ENCODE results near the gene INPP5E.
A peak's percentile ranks its signal among the peaks of the same experiment; 100 is the strongest.

INPP5E gene

GRCh38 chr9:136403538-136403914 is 36.1 kb downstream of the INPP5E start:
- TF ChIP-seq, protein P1, sequence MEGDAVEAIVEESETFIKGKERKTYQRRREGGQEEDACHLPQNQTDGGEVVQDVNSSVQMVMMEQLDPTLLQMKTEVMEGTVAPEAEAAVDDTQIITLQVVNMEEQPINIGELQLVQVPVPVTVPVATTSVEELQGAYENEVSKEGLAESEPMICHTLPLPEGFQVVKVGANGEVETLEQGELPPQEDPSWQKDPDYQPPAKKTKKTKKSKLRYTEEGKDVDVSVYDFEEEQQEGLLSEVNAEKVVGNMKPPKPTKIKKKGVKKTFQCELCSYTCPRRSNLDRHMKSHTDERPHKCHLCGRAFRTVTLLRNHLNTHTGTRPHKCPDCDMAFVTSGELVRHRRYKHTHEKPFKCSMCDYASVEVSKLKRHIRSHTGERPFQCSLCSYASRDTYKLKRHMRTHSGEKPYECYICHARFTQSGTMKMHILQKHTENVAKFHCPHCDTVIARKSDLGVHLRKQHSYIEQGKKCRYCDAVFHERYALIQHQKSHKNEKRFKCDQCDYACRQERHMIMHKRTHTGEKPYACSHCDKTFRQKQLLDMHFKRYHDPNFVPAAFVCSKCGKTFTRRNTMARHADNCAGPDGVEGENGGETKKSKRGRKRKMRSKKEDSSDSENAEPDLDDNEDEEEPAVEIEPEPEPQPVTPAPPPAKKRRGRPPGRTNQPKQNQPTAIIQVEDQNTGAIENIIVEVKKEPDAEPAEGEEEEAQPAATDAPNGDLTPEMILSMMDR (conservative IDR thresholded peaks at IDR 0.05; ENCODE audit: control insufficient read depth, insufficient read depth, low read depth, low read length) = no peak
- H3K4me3 ChIP-seq (ENCODE audit: control insufficient read depth, low read depth, low read length) = no peak overlapping the region
- DNase-seq (ENCODE audit: low read depth) = no peak

- TF ChIP-seq, protein P1 (conservative IDR thresholded peaks at IDR 0.05; ENCODE audit: control insufficient read depth, insufficient read depth, low read depth, low read length) = no peak
- H3K4me3 ChIP-seq (ENCODE audit: control insufficient read depth, low read depth, low read length) = no peak overlapping the region
These were observed 37.6 kb downstream of the INPP5E start for GRCh38 chr9:136402067-136402466.

GRCh38 chr9:136401173-136401922 is 38.3 kb downstream of the INPP5E start:
- TF ChIP-seq, protein P1 (conservative IDR thresholded peaks at IDR 0.05; ENCODE audit: control insufficient read depth, insufficient read depth, low read depth, low read length) = no peak
- H3K4me3 ChIP-seq (ENCODE audit: control insufficient read depth, low read depth, low read length) = no peak overlapping the region
- DNase-seq (ENCODE audit: low read depth) = peak; percentile 50

More at GRCh38 chr9:136402067-136402466, 37.6 kb downstream of the INPP5E start:
- no peak for DNase-seq (ENCODE audit: low read depth)

DNA sequence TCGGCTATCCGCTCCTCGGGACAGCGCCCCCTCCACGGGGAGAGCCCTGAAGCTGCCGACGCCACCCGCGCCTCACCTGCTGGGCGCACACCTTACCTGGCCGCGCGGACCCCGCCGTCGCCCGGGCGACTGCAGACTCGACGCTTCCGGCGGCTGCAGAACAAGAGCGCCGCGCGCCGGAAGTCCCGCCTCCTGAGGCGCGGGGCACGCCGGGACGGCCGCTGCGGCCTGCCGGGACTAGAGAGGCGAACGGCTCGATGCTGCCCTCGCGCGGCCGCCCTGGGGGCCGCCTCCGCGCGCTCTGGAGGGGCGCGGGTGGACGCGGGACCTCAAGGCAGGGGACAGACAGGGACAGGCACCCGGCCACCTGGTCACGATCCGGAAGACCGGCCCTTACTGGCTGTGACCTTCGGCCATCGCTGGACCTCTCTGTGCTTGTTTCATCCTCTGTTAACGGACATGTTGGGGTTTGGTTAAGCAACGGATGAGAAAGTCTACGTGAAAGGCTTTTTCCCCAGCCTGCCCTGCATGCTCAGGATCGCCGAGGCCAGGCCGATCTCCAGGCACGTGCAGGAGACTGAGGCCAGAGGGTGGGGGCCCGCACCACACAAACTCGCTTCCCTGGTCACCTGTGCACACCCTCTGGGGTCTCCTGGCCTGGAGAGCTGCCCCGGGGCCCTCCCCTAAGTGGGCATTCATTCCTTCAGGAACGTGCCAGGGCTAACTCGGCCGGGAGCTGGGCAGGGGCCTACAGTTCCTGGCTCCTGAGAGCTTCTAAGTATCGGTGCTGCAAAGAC is 39.4 kb downstream of the INPP5E start, which contains the start of gene SNAPC4:
Gene SNAPC4, minus strand, starts transcription at position 133 of the 797 bp plus-strand sequence. CDS start 1,742 bp downstream, outside the sequence.
- peak within 1 kb of the TSS; percentile 79 for H3K4me3 ChIP-seq (ENCODE audit: control insufficient read depth, low read depth, low read length)
- peak; percentile 74 for DNase-seq (ENCODE audit: low read depth)
- TF ChIP-seq, protein P1 (conservative IDR thresholded peaks at IDR 0.05; ENCODE audit: control insufficient read depth, insufficient read depth, low read depth, low read length) = no peak

DNA sequence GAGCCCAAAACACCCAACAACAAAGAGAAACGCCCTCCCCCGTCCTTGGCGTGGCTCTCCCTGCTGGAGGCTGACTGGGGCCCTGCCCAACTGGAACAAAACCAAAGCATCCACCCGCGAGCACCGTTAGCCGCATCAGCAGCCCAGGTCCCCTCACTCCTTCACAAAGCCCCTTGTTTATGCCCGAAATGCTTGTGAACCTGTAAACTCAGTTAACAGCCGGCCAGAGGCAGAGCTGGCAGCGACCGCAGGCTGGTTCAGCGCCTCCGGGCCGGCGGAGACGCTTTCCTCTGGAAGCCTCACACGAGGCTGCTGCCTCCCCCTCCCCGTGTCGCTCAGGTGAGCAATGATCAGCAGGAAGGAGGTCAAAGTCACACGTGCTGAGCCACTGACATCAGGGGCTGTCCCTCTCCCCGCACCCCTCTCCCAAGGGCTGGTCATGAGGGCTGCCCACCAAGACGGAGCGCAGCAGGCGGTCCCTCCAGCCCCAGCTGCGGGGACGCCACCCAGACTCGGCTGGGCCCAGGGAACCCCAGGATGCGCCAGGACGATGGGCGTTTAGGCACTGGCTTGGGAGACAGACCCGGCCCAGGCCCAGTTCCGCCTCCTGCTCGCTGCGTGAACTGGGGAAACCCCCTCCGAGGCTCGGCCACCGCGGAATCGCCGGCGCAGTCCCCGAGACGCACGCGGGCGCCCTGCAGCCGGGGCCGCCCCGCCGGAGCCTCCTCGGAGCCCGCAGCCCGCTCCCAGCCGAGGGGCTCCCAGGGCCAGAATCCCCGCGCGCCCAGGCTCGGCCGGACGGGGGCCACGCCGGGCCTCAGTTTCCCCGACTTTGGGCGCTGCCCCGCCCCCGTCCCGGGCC is 40.2 kb downstream of the INPP5E start:
- DNase-seq (ENCODE audit: low read depth) = peak; percentile 23
- TF ChIP-seq, protein P1 (conservative IDR thresholded peaks at IDR 0.05; ENCODE audit: control insufficient read depth, insufficient read depth, low read depth, low read length) = no peak
- H3K4me3 ChIP-seq (ENCODE audit: control insufficient read depth, low read depth, low read length) = peak overlapping the region; percentile 79

GRCh38 chr9:136398286-136398685 is 41.4 kb downstream of the INPP5E start:
- no peak overlapping the region for H3K4me3 ChIP-seq (ENCODE audit: control insufficient read depth, low read depth, low read length)
- DNase-seq (ENCODE audit: low read depth) = no peak
- TF ChIP-seq, protein P1 (conservative IDR thresholded peaks at IDR 0.05; ENCODE audit: control insufficient read depth, insufficient read depth, low read depth, low read length) = no peak
